Body of pancreas (tissue), 4 donors: ENCODE data around the gene MRM2. TPM values are rescaled to one million over a fixed set of nuclear protein-coding genes. Genes with fewer than 3 reads are reported as not detected.

Experiments used
- ATAC-seq: fragments of 150-250 bp; one replicate; pipeline ENCODE4 v1.9.1; 2016
- DNase-seq, 4 donors: peaks; one replicate each; pipeline ENCODE4 v3.0.0-alpha.2; 2019
- H3K27ac ChIP-seq, 4 donors: fragments of 200-600 bp; sonication (generic); 1 replicate in 3 of 4; 2 replicates in 1 of 4; pipeline versions ENCODE4 v1.5.1 to v1.6.1; 2016 to 2019; ENCODE audit warnings: mild to moderate bottlenecking in 1 of 4, mixed read lengths in 1 of 4, moderate library complexity in 1 of 4
- H3K27me3 ChIP-seq, 2 donors: fragments of 200-600 bp; sonication (generic); one replicate each; pipeline ENCODE4 v1.6.0; 2016; ENCODE audit warnings: mild to moderate bottlenecking in 1 of 2
- H3K36me3 ChIP-seq, 2 donors: fragments of 200-600 bp; sonication (generic); replicated peaks in 1 of 2; 2 replicates each; pipeline ENCODE4 v1.5.1; 2016; ENCODE audit warnings: low read depth in 2 of 2; ENCODE audit not compliant: insufficient read depth in 1 of 2
- H3K4me1 ChIP-seq: fragments of 200-600 bp; sonication (generic); one replicate; pipeline ENCODE4 v1.6.0; 2016
- H3K4me3 ChIP-seq, 2 donors: fragments of 200-600 bp; sonication (generic); 1 replicate in 1 of 2; 2 replicates in 1 of 2; pipeline ENCODE4 v1.5.1; 2016 to 2019
- H3K9me3 ChIP-seq, 3 donors: fragments of 200-600 bp; sonication (generic); 1 replicate in 2 of 3; 2 replicates in 1 of 3; pipeline ENCODE4 v1.5.1; 2016
- POLR2A ChIP-seq, 3 donors: fragments of 450-650 bp; IDR thresholded peaks; one replicate each; pipeline ENCODE4 v1.6.1; 2016; ENCODE audit warnings: antibody characterized with exemption in 3 of 3, mild to moderate bottlenecking in 2 of 3
- WGBS, 2 donors: methylation state at CpG; one replicate each; pipeline ENCODE4 v1.1.5; 2017; 5-methylcytosine and 5-hydroxymethylcytosine counted together
- intact Hi-C: fragments of 100-400 bp; cut with DNase I; formaldehyde crosslinking; loops from one replicate; pipeline ENCODE4 v1.15.1; 2023
- total RNA-seq, 2 donors: library from RNA; depleted of rRNA; stranded (reverse); fragments of >200 nt; gene quantifications; one replicate each; pipeline ENCODE4 v1.1.0, GENCODE V29; 2016
- TF ChIP-seq, protein P1 (sequence below), 7 experiments: fragments of 450-650 bp in 4 of 7; fragments of 200-600 bp in 3 of 7; sonication (generic) in 3 of 7; IDR thresholded peaks; one replicate each; pipeline ENCODE4 v1.5.1; 2016 to 2019; ENCODE audit warnings: antibody characterized with exemption in 7 of 7

The MRM2 gene
- total RNA-seq, 2 donors from 2014 or later, result 7.6 to 8.8 TPM

DNA sequence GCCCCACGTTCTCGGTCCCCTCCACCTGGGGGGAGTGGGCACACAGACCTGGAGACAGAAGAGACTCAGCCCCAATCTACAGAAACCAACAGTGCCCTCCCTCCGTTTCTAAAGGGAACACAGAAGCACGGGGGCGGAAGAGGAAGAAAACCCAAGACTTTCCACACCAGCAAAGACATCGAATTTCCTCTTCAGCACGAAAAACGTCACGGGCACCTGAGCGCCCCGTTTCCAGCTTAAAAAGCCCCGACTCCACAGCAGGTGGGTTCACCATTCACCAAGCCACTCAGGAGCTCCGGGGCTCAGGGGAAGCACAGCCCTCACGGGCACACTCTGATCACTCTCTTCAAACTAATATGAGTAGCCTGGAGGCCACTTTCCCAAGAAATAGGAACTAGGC is 19.6 kb upstream of the MRM2 start:
- 79 to 87% methylated on average over 11 to 14 of the region's 14 CpGs for whole genome bisulfite sequencing, 2 donors
- DNase-seq (peak in 1 of 4 donors; percentile 27), ATAC-seq (no peak)
- Histone ChIP-seq H3K9me3 (no peaks in the 10 kb centered on the region), H3K27me3 (no peaks in the 10 kb centered on the region), H3K4me3 (no peak overlapping the region), H3K4me1 (no peaks in the 10 kb centered on the region), H3K36me3 (peaks cover 0 to 5% of the 10 kb centered on the region in 2 donors), H3K27ac (peak overlapping the region in 1 of 4 donors; percentile 31)
- intact Hi-C loops, result no loop called here
- TF ChIP-seq, protein P1, sequence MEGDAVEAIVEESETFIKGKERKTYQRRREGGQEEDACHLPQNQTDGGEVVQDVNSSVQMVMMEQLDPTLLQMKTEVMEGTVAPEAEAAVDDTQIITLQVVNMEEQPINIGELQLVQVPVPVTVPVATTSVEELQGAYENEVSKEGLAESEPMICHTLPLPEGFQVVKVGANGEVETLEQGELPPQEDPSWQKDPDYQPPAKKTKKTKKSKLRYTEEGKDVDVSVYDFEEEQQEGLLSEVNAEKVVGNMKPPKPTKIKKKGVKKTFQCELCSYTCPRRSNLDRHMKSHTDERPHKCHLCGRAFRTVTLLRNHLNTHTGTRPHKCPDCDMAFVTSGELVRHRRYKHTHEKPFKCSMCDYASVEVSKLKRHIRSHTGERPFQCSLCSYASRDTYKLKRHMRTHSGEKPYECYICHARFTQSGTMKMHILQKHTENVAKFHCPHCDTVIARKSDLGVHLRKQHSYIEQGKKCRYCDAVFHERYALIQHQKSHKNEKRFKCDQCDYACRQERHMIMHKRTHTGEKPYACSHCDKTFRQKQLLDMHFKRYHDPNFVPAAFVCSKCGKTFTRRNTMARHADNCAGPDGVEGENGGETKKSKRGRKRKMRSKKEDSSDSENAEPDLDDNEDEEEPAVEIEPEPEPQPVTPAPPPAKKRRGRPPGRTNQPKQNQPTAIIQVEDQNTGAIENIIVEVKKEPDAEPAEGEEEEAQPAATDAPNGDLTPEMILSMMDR (IDR thresholded peaks at IDR 0.05), result no peak
- no peak for TF ChIP-seq POLR2A (IDR thresholded peaks at IDR 0.05)

DNA sequence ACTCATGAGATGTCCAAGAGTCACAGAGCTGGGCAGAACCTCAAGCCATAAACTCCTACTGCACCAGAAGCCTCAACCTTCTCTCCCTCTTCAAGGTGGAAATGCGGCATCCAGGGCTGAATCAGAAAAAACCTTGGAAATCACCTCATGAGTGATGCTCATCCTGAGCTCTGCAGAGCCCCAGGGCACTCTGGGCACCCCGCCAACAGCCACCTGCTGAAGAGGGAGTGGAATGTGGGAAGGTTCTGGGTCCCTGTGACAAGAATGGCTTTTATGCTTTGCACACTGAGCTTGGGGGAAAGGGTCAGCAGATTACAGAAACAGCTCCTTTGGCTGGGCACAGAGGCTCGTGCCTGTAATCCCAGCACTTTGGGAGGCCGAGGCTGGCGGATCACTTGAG is 18.8 kb upstream of the MRM2 start:
- H3K4me1 ChIP-seq, result no peaks in the 10 kb centered on the region
- ATAC-seq (no peak), DNase-seq (peak in 3 of 4 donors; percentile 30 to 56 (median 44))
- no peaks in the 10 kb centered on the region for H3K9me3 ChIP-seq
- H3K4me3 ChIP-seq, result no peak overlapping the region
- TF ChIP-seq, protein P1 (IDR thresholded peaks at IDR 0.05), result no peak
- no peak for TF ChIP-seq POLR2A (IDR thresholded peaks at IDR 0.05)
- peaks cover 0 to 7% of the 10 kb centered on the region in 2 donors for H3K36me3 ChIP-seq
- 59 to 62% methylated on average over 5 of the region's 5 CpGs for WGBS, 2 donors
- intact Hi-C loops, result no loop called here
- no peak overlapping the region for H3K27ac ChIP-seq
- H3K27me3 ChIP-seq, result no peaks in the 10 kb centered on the region

DNA sequence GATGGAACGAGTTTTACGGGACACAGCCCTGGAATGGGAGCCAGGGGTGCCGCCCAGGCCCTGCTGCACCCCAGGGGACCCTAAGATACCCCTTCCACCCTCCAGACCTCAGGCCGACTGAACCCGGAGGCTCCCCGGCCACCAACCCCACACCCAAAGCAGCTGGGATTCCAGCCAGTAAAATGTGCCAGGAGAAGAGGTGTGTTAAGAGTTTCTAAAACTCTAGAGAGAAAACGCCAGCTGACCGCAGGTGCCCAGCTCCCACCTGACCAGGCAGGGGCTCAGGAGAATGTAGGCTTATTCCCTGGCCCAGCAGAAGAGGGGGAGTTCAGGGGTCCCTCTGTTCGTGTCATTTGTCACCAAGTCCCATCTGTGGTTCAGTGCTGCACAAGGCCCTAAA is 17.5 kb upstream of the MRM2 start:
- 85 to 86% methylated on average over 3 to 9 of the region's 9 CpGs for WGBS, 2 donors
- Histone ChIP-seq H3K4me3 (no peak overlapping the region), H3K4me1 (no peaks in the 10 kb centered on the region), H3K36me3 (peaks cover 0 to 7% of the 10 kb centered on the region in 2 donors), H3K27me3 (no peaks in the 10 kb centered on the region), H3K9me3 (no peaks in the 10 kb centered on the region), H3K27ac (no peak overlapping the region)
- TF ChIP-seq POLR2A (IDR thresholded peaks at IDR 0.05), result no peak
- TF ChIP-seq, protein P1 (IDR thresholded peaks at IDR 0.05), result no peak
- no peak for ATAC-seq
- intact Hi-C loops, result no loop called here
- DNase-seq, result no peak

DNA sequence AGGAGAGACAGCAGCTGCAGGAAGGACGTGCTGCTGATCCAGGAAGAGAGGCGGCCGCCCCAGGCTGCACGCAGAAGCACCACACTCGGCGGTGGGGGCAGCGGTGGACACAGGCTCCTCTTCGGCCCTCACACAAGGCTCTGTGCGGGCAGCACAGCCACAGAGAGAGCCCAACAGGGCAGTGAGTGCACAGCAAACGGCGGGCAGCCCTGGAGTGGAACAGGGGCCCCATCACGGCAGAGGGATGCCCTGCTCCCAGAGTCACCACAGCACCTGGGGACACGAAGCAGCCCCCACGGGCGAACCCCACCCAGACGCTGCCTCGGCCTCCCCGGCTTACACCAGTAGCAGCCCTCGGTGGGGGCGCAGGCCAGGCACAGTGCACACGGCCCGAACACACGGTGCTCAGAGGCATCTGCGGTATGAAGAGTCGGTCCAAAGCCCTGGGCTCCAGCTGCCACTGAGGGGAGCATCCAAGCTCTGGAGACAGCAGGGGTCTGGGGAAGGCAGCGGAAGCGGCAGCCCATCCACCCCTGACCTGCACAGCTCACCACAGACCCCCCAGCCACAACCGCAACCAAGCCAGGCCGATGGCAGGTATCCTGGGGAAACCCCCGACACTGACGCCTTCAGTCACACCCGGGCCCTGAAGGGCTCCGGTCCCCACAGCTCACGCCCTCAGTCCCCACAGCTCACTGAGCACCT is 16.8 kb upstream of the MRM2 start:
- no peaks in the 10 kb centered on the region for H3K27me3 ChIP-seq
- peaks cover 0 to 7% of the 10 kb centered on the region in 2 donors for H3K36me3 ChIP-seq
- ATAC-seq (no peak), DNase-seq (no peak)
- no peaks in the 10 kb centered on the region for H3K9me3 ChIP-seq
- no peak overlapping the region for H3K27ac ChIP-seq
- no peaks in the 10 kb centered on the region for H3K4me1 ChIP-seq
- H3K4me3 ChIP-seq, result no peak overlapping the region
- TF ChIP-seq POLR2A (IDR thresholded peaks at IDR 0.05), result no peak
- TF ChIP-seq, protein P1 (IDR thresholded peaks at IDR 0.05), result no peak
- WGBS, 2 donors, result 88 to 98% methylated on average over 10 to 30 of the region's 34 CpGs
- intact Hi-C loops, result no loop called here

DNA sequence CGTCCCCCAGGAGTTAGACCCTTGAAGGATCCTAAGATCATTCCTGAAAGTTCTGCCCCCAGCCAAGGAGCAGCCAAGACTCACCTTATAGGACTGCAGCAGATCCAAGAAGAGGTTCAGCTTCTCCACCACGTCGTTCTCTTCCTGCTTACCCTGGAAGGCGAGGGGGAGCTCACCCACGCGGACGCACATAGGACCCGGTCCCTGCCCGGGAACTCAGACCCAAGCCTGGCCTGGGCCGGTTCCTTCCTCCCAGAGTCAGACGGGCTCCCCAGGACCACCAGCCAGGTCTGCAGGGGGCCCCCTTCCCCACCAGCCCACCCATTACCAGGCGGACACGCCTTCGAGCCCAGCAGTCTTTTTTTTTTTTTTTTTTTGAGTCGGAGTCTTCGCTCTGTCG is 15.6 kb upstream of the MRM2 start:
- intact Hi-C loops, result no loop called here
- 94% methylated on average over 15 to 17 of the region's 17 CpGs for WGBS, 2 donors
- H3K27ac ChIP-seq, result no peak overlapping the region
- peaks cover 0 to 3% of the 10 kb centered on the region in 2 donors for H3K36me3 ChIP-seq
- no peak overlapping the region for H3K4me3 ChIP-seq
- no peaks in the 10 kb centered on the region for H3K27me3 ChIP-seq
- H3K4me1 ChIP-seq, result no peaks in the 10 kb centered on the region
- no peak for ATAC-seq
- DNase-seq, result no peak
- TF ChIP-seq POLR2A (IDR thresholded peaks at IDR 0.05), result no peak
- TF ChIP-seq, protein P1 (IDR thresholded peaks at IDR 0.05), result no peak
- no peaks in the 10 kb centered on the region for H3K9me3 ChIP-seq
